ENCODE data around the gene TMEM184A. TPM values are rescaled to one million over a fixed set of nuclear protein-coding genes. Genes with fewer than 3 reads are reported as not detected.

The TMEM184A gene
- total and polyA plus RNA-seq, 2 of the 8 experiments (the other 6 are each of a cell fraction or from before 2014, with no cell fraction given) = 1.8 to 2.1 TPM

GRCh38 chr7:1579481-1580421 lies 23.7 kb upstream of the TMEM184A start (continued):
- TF ChIP-seq GTF2F1 (IDR thresholded peaks at IDR 0.05; ENCODE audit: borderline replicate concordance, low read depth, low read length) (no peak), CTCF (IDR thresholded peaks at IDR 0.05; ENCODE audit: control extremely low read depth in 1 of 3, insufficient read depth in 1 of 3, low read depth in 1 of 3, low read length in 3 of 3) (peak; percentile 87 to 94 (median 89)), RBBP5 (IDR thresholded peaks at IDR 0.05; ENCODE audit: borderline replicate concordance, low read depth, low read length) (no peak), TBP (IDR thresholded peaks at IDR 0.05; ENCODE audit: low read depth, low read length) (no peak), BRCA1 (IDR thresholded peaks at IDR 0.05; ENCODE audit: low read depth, low read length) (no peak), POU5F1 (IDR thresholded peaks at IDR 0.05; ENCODE audit: low read depth, low read length) (no peak), POLR2AphosphoS5 (IDR thresholded peaks at IDR 0.05; ENCODE audit: low read depth, low read length) (no peak), MAX (IDR thresholded peaks at IDR 0.05) (no peak), SP1 (IDR thresholded peaks at IDR 0.05; ENCODE audit: low read depth, low read length) (no peak), KDM4A (IDR thresholded peaks at IDR 0.05; ENCODE audit: low read depth, low read length, severe bottlenecking) (no peak), GABPA (IDR thresholded peaks at IDR 0.05; ENCODE audit: borderline replicate concordance, insufficient read depth, low read length) (no peak), POLR2A (IDR thresholded peaks at IDR 0.05; ENCODE audit: control extremely low read depth in 1 of 2, low read depth in 2 of 2, low read length in 2 of 2) (no peak)
